Measurements from ENCODE around the gene ELMOD3.
A peak's percentile ranks its signal among the peaks of the same experiment; 100 is the strongest.
"Not testable (repeated sequence)": the region's sequence is repeated elsewhere in the genome, so short reads cannot be mapped to it uniquely, and the experiment has no call there.

ELMOD3 gene

GRCh38 chr2:85329181-85329651 is 25.4 kb upstream of the ELMOD3 start:
- no peak for DNase-seq (ENCODE audit: low read depth in 2 of 2)

- not testable (repeated sequence) for DNase-seq (ENCODE audit: low read depth in 2 of 2)
Measured at GRCh38 chr2:85329701-85330100, 24.9 kb upstream of the ELMOD3 start.

- no peak for DNase-seq (ENCODE audit: low read depth in 2 of 2)
Measured at GRCh38 chr2:85330839-85331636, 23.5 kb upstream of the ELMOD3 start.

- not testable (repeated sequence) for DNase-seq (ENCODE audit: low read depth in 2 of 2)
Measured at GRCh38 chr2:85333877-85334276, 20.7 kb upstream of the ELMOD3 start.

DNA sequence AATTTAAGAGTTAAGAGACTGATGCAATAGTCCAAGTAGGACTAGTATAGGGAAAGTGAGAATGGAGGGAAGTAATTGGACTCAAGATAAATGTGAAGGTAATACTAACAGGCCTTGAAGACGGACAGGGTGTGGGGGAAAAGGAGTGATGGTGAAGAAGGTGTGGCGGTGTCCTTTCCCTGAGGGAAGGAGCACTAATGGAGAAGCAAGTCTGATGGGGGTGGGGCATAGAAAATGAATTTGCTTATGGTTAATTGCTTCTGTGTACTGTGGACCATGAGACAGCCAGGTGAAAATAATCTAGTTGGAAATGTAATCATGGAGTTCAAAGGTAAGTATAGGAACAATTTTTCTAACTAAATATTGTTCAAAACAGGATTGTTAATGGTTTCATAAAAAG is 19.6 kb upstream of the ELMOD3 start:
- no peak for DNase-seq (ENCODE audit: low read depth in 2 of 2)

DNA sequence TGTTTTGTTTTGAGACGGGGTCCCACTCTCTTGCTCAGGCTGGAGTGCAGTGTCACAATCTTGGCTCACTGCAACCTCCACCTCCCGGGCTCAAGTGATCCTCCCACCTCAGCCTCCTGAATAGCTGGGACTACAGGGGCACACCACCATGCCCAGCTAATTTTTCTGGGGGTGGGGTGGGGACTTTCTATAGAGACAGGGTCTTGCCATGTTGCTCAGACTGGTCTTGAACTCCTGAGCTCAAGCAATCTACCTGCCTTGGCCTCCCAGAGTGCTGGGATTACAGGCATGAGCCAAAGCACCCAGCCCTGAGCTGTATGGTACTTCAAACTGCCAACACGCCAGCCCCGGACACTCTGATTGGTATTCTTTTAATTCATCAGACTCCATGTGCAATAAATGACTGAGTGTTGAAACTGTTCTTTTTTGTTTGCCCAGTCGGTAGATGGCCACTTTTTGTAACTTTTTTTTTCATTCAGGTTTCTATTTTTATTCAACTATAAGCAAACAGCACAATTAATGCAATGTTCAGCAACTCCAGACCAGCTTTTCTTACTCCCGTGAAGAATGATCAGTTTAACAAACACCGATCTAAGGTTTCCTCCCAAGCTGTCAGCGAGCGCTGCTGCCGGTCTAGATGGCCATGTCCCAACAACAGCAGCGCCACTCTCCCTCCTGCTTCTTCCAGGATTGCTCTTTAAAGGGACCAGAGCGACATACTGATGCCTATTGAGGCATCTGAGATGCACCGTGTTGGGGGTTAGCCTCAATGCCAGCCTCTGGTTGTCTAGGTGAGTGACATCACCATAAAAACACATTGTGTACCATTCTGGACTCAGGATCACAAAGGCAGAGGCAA is 14.3 kb upstream of the ELMOD3 start:
- no peak for DNase-seq (ENCODE audit: low read depth in 2 of 2)

DNA sequence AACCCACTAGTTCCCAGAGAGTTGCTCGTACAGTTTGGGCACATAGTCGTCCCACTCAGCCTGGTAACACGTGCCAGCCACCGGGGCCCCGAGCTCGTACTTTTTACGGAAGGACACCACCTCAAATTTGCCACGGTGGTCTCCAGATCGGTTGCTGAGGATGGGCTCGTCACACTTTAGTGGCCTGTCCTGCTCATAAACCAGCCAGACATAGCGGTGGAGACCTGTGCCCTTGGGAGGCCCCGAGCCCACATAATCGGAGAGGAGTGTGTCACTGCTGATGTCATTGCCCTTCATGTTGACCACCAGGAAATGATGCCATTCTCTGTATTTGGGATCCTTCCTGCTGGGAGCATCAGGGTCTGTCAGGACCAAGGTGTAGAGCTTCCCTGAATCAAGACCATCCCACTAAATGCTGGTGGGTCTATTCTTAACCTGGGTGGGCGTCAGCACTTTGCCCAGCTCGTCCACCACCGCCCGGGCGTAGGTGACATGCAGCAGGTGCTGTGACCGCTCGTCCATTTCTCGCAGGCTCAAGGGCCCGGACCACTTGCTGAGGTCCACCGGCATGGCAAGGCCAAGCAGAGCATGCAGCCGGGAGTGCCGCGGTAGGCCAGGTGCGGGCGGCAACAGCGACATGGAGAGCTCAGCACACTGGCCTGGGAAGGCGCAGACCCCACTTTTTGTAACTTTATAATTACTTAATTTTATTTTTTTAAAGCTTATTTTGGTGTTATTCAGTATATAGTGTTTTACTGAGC is 13.1 kb upstream of the ELMOD3 start:
- no peak for DNase-seq (ENCODE audit: low read depth in 2 of 2)

DNA sequence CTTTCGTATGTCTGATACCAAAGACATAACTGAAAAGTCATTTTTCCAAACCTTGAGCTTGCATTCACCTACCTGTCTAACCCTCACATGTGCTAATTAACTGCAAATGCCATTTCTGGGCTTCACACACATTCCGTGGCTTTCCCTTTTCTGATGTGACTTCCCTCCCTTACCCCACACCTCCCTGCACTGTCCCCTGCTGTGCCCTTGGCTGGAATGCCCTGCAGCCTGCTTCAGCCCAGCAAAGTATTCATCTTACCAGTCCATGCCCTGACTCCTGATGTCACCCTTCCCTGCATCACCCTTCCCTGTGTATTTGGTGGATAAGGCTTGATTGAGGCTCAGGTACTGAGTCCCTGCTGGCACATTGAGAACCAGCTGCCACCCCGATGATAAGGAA is 12.4 kb upstream of the ELMOD3 start:
- DNase-seq (ENCODE audit: low read depth in 2 of 2) = no peak

- DNase-seq (ENCODE audit: low read depth in 2 of 2) = not testable (repeated sequence)
Measured at GRCh38 chr2:85343207-85343895, 11.2 kb upstream of the ELMOD3 start.

GRCh38 chr2:85344356-85344954 is 10.1 kb upstream of the ELMOD3 start:
- DNase-seq (ENCODE audit: low read depth in 2 of 2) = no peak

- no peak for DNase-seq (ENCODE audit: low read depth in 2 of 2)
Measured at GRCh38 chr2:85347599-85347998, 7.0 kb upstream of the ELMOD3 start.

GRCh38 chr2:85353876-85354285 is 688 bp upstream of the ELMOD3 start:
- peak in 1 of 2 donors; percentile 2 for DNase-seq (ENCODE audit: low read depth in 2 of 2)

- DNase-seq (ENCODE audit: low read depth in 2 of 2) = no peak
Measured at GRCh38 chr2:85355073-85355410, 473 bp downstream of the ELMOD3 start.

GRCh38 chr2:85355521-85355920 is 952 bp downstream of the ELMOD3 start:
- no peak for DNase-seq (ENCODE audit: low read depth in 2 of 2)

DNA sequence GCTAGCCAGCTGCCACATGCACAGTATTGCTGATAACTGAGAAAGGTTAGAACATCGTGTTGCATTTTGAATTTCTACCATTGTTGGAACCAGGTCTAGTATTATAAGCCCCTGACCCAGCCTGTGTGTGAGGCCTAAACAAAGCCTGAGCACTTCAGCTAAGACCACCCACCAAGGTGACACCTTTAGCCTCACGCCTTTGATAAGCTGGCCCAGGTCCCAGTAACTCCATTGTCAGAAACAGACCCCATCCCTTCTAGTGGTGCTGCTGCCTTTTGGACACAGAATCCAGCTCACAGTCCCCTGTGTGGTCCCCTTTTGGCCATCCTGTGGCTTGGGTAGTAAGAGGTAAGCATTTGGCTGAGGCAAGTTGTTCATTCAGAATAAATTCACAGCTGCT is 1.6 kb downstream of the ELMOD3 start:
- no peak for DNase-seq (ENCODE audit: low read depth in 2 of 2)

- DNase-seq (ENCODE audit: low read depth in 2 of 2) = no peak
Measured at GRCh38 chr2:85357736-85358135, 3.2 kb downstream of the ELMOD3 start.

GRCh38 chr2:85362653-85363387 is 8.3 kb downstream of the ELMOD3 start:
- not testable (repeated sequence) for DNase-seq (ENCODE audit: low read depth in 2 of 2)

DNA sequence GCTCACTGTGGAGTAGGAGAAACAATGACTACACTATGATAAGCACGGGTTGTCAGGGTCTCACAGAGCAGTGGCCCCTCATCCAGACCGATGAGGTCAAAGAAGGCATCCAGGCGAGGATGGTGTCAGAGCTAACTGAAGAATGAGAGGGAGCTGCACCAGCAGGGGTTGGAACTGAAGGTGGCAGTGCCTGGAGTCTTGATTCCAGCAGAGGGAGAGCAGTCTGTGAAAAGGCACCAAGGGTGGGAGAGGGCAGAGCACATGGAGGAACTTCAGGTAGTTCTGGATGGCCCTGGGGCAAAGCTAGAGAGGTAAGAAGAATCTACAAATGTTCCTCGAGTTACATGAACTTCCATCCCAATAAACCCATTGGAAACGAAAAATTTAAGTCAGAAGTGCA is 12.6 kb downstream of the ELMOD3 start:
- no peak for DNase-seq (ENCODE audit: low read depth in 2 of 2)

GRCh38 chr2:85368921-85369320 is 14.4 kb downstream of the ELMOD3 start:
- no peak for DNase-seq (ENCODE audit: low read depth in 2 of 2)

DNA sequence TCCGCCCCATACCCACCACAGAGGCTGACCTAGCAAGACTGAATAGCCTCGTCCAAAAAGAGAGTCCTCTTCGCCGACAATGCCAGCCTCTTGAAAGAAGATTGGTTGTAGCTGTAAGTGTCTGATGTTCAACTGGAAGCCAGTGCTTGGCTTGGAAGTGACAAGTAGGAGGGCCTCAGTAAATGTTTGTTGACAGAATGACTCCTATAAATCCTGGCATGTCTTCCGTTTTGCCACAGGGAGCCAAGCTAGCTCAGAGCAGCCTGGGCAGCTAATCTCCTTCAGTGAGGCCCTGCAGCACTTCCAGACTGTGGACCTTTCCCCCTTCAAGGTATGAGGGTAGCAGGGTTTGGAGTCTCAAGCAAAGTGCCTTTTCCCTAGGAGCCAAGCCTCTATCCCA is 14.9 kb downstream of the ELMOD3 start:
- no peak for DNase-seq (ENCODE audit: low read depth in 2 of 2)
